A549 (cell line): Measurements from ENCODE around the gene TNNI3K. TPM values are rescaled to one million over a fixed set of nuclear protein-coding genes. Genes with fewer than 3 reads are reported as not detected.
"Not testable (repeated sequence)": the region's sequence is repeated elsewhere in the genome, so short reads cannot be mapped to it uniquely, and the experiment has no call there.

ENCODE experiments used
- ATAC-seq, 2 experiments: fragments of 200-7000 bp in 1 of 2; fragments of >200 bp in 1 of 2; cut with Nextera tagmentation in 1 of 2; cut with Tn5 transposase in 1 of 2; 3 replicates each; pipeline versions ENCODE4 v1.8.0 to v1.9.1; 2018 to 2020; ENCODE audit warnings: mild to moderate bottlenecking in 1 of 2, moderate library complexity in 1 of 2
- CTCF ChIA-PET: fragments of 300-600 bp; sonication (Branson Sonifier 250); formaldehyde crosslinking; extraction: SDS; loops from one replicate; lab custom pipeline; 2021; ENCODE audit warnings: antibody characterized with exemption, inconsistent platforms; lab: Yijun Ruan, JAX
- POLR2A ChIA-PET: fragments of 350-600 bp; formaldehyde crosslinking; extraction: SDS; loops from one replicate; lab custom pipeline; 2021; ENCODE audit warnings: antibody characterized with exemption, inconsistent platforms; lab: Yijun Ruan, JAX
- DNase-seq, 2 experiments: peaks; one replicate each; pipeline versions ENCODE4 v3.0.0 to v3.0.0-alpha.2; 2011 to 2016; ENCODE audit warnings: low read depth in 1 of 2, low spot score in 1 of 2
- FAIRE-seq: peaks from 2 replicates; lab custom pipeline; 2011; peaks lifted over from hg19 to GRCh38; lab: Jason Lieb, UNC
- H3K27ac ChIP-seq, 2 experiments: fragments of >200 bp; sonication (Bioruptor Twin); formaldehyde crosslinking; 3 replicates each; pipeline ENCODE4 v1.5.1; 2016 to 2017
- H3K4me1 ChIP-seq: fragments of >200 bp; sonication (Bioruptor Twin); formaldehyde crosslinking; 3 replicates; pipeline ENCODE4 v1.6.1; 2016
- H3K4me2 ChIP-seq: fragments of >200 bp; sonication (Bioruptor Twin); formaldehyde crosslinking; 3 replicates; pipeline ENCODE4 v1.6.1; 2016
- H3K4me3 ChIP-seq: fragments of >200 bp; sonication (Bioruptor Twin); formaldehyde crosslinking; 3 replicates; pipeline ENCODE4 v1.5.1; 2016
- H3K9me3 ChIP-seq: fragments of >200 bp; sonication (Bioruptor Twin); formaldehyde crosslinking; 3 replicates; pipeline ENCODE4 v1.6.1; 2016
- BHLHE40 ChIP-seq: IDR thresholded peaks from 2 replicates; pipeline ENCODE4 v1.6.1; 2012; ENCODE audit warnings: low read depth, low read length, inconsistent platforms
- CBX2 ChIP-seq: fragments of 200-600 bp; sonication (generic); IDR thresholded peaks from 2 replicates; pipeline ENCODE4 v1.6.1; 2016; ENCODE audit warnings: low read depth, mild to moderate bottlenecking, borderline replicate concordance
- CHD2 ChIP-seq: fragments of 150-350 bp; IDR thresholded peaks from 2 replicates; pipeline ENCODE4 v1.6.1; 2014; ENCODE audit warnings: low read length; ENCODE audit not compliant: partially characterized antibody
- EHF ChIP-seq: fragments of 250-450 bp; sonication (Bioruptor Pico); IDR thresholded peaks from 2 replicates; pipeline ENCODE4 v1.5.0; 2020; ENCODE audit warnings: mild to moderate bottlenecking
- EHMT2 ChIP-seq: fragments of 200-600 bp; sonication (generic); IDR thresholded peaks from 2 replicates; pipeline ENCODE4 v1.6.1; 2016; ENCODE audit warnings: antibody characterized with exemption, low read depth, mild to moderate bottlenecking, moderate library complexity
- ESRRA ChIP-seq: fragments of 150-350 bp; IDR thresholded peaks from 2 replicates; pipeline ENCODE4 v1.6.1; 2014; ENCODE audit warnings: mild to moderate bottlenecking, low read length, borderline replicate concordance
- FOSB ChIP-seq: fragments of 250-450 bp; sonication (Bioruptor Pico); IDR thresholded peaks from 2 replicates; pipeline ENCODE4 v1.5.0; 2020; ENCODE audit warnings: mild to moderate bottlenecking, moderate library complexity
- HDAC2 ChIP-seq: fragments of 200-600 bp; sonication (generic); IDR thresholded peaks from 2 replicates; pipeline ENCODE4 v1.6.1; 2016
- HOXB13 ChIP-seq: fragments of 250-450 bp; sonication (Bioruptor Pico); IDR thresholded peaks from 2 replicates; pipeline ENCODE4 v1.5.0; 2020; ENCODE audit warnings: low read depth, mild to moderate bottlenecking, moderate library complexity
- JUN ChIP-seq, 2 experiments: fragments of >200 bp; sonication (Bioruptor Twin); formaldehyde crosslinking; IDR thresholded peaks; 2 replicates in 1 of 2; 3 replicates in 1 of 2; pipeline ENCODE4 v1.6.1; 2016 to 2017
- JUNB ChIP-seq: fragments of >200 bp; sonication (Bioruptor Twin); formaldehyde crosslinking; IDR thresholded peaks from 2 replicates; pipeline ENCODE4 v1.6.1; 2016
- KDM1A ChIP-seq: fragments of 200-600 bp; sonication (generic); IDR thresholded peaks from 2 replicates; pipeline ENCODE4 v1.6.1; 2016; ENCODE audit warnings: low read depth, mild to moderate bottlenecking
- KDM5A ChIP-seq: fragments of 200-600 bp; sonication (generic); IDR thresholded peaks from 2 replicates; pipeline ENCODE4 v1.6.1; 2016; ENCODE audit warnings: antibody characterized with exemption, mild to moderate bottlenecking
- NPAS2 ChIP-seq: fragments of 250-450 bp; sonication (Bioruptor Pico); IDR thresholded peaks from 2 replicates; pipeline ENCODE4 v1.8.0; 2022; ENCODE audit warnings: mild to moderate bottlenecking, moderate library complexity, borderline replicate concordance
- RFX5 ChIP-seq: fragments of 450-650 bp; IDR thresholded peaks from 2 replicates; pipeline ENCODE4 v1.7.1; 2014; ENCODE audit warnings: antibody characterized with exemption, mild to moderate bottlenecking, moderate library complexity
- SMC3 ChIP-seq: fragments of >200 bp; sonication (Bioruptor Twin); formaldehyde crosslinking; IDR thresholded peaks from 3 replicates; pipeline ENCODE4 v1.6.1; 2018; ENCODE audit warnings: inconsistent platforms
- TFCP2L1 ChIP-seq: fragments of 250-450 bp; sonication (Bioruptor Pico); IDR thresholded peaks from 2 replicates; pipeline ENCODE4 v1.5.0; 2021; ENCODE audit warnings: mild to moderate bottlenecking
- ZFP36 ChIP-seq: fragments of 450-650 bp; IDR thresholded peaks from 2 replicates; pipeline ENCODE4 v1.6.1; 2014; ENCODE audit warnings: borderline replicate concordance; ENCODE audit not compliant: partially characterized antibody
- ZNF302 ChIP-seq: fragments of 250-450 bp; sonication (Bioruptor Pico); IDR thresholded peaks from 2 replicates; pipeline ENCODE4 v1.9.0; 2021; ENCODE audit warnings: inconsistent platforms, mild to moderate bottlenecking, moderate library complexity
- WGBS: methylation state at CpG from one replicate; pipeline ENCODE4 v1.1.6; 2017; ENCODE audit errors: missing lambda C conversion rate; 5-methylcytosine and 5-hydroxymethylcytosine counted together
- polyA plus RNA-seq, 4 experiments: library from polyadenylated mRNA; depleted of rRNA in 3 of 4; stranded (reverse); fragments of >200 nt; fragmentation: RNase III in 1 of 4; extraction: RNeasy Plus Mini Kit Qiagen cat#74134 plus additional on column Dnase treatment in 1 of 4; gene quantifications; 2 replicates in 3 of 4; 3 replicates in 1 of 4; pipeline ENCODE4 v1.2.3, GENCODE V29; 2011 to 2017
- TF ChIP-seq, protein P1 (sequence below): fragments of >200 bp; sonication (Bioruptor Twin); formaldehyde crosslinking; IDR thresholded peaks from 3 replicates; pipeline ENCODE4 v1.5.1; 2016
- TF ChIP-seq, protein P2 (sequence below): fragments of >200 bp; sonication (Bioruptor Twin); formaldehyde crosslinking; IDR thresholded peaks from 2 replicates; pipeline ENCODE4 v1.6.1; 2016
- TF ChIP-seq, protein P3 (sequence below): IDR thresholded peaks from 2 replicates; pipeline ENCODE4 v1.6.1; 2012
- TF ChIP-seq, protein P4 (sequence below): fragments of 250-450 bp; sonication (Bioruptor Pico); IDR thresholded peaks from 2 replicates; pipeline ENCODE4 v1.5.0; 2021; ENCODE audit warnings: mild to moderate bottlenecking, moderate library complexity, borderline replicate concordance
- TF ChIP-seq, protein P5 (sequence below): fragments of 250-450 bp; sonication (Bioruptor Pico); IDR thresholded peaks from 2 replicates; pipeline ENCODE4 v1.5.0; 2020; ENCODE audit warnings: low read depth, mild to moderate bottlenecking, moderate library complexity
- TF ChIP-seq, protein P6 (sequence below): fragments of 150-350 bp; IDR thresholded peaks from 2 replicates; pipeline ENCODE4 v1.6.1; 2014; ENCODE audit warnings: low read depth, mild to moderate bottlenecking, low read length

The TNNI3K gene
- polyA plus RNA-seq, 2 of the 4 experiments (the other 2 are of a cell fraction) = 0.67 TPM; not detected in 1

DNA sequence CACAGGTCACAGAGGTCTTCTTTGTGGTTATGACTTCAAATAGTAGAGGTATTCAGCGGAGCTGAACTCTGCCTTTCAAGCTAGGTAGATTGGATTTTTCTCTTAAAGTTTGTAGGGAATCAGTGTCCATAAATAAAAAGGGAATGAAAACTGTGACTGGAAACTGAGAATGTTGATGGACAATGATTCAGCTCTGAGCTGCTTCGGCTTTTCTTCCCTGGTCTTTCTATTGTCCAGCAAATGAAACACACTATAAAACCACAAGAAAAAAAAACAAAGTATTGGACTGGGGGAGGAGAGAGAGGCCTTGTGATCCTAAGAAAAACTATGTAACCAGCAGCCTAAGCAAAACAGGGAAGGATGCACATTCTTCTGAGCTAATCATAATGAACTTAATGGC is 11.1 kb downstream of the TNNI3K start:
- no peak for ATAC-seq
- ChIA-PET CTCF (interaction anchor here (0.5 kb wide), 1 partner anchor 25 kb away, joined by 3 read pairs; no protein-coding TSS in a partner anchor), POLR2A (no interaction called here)
- Histone ChIP-seq H3K4me3 (no peak overlapping the region), H3K4me2 (no peak overlapping the region), H3K9me3 (no peaks in the 10 kb centered on the region), H3K27ac (no peak overlapping the region), H3K4me1 (no peaks in the 10 kb centered on the region)
- WGBS = 17% methylated on average over 2 of the region's 2 CpGs
- no peak for DNase-seq
- FAIRE-seq = no peak
- no peak for TF ChIP-seq EHMT2
- TF ChIP-seq, protein P1, sequence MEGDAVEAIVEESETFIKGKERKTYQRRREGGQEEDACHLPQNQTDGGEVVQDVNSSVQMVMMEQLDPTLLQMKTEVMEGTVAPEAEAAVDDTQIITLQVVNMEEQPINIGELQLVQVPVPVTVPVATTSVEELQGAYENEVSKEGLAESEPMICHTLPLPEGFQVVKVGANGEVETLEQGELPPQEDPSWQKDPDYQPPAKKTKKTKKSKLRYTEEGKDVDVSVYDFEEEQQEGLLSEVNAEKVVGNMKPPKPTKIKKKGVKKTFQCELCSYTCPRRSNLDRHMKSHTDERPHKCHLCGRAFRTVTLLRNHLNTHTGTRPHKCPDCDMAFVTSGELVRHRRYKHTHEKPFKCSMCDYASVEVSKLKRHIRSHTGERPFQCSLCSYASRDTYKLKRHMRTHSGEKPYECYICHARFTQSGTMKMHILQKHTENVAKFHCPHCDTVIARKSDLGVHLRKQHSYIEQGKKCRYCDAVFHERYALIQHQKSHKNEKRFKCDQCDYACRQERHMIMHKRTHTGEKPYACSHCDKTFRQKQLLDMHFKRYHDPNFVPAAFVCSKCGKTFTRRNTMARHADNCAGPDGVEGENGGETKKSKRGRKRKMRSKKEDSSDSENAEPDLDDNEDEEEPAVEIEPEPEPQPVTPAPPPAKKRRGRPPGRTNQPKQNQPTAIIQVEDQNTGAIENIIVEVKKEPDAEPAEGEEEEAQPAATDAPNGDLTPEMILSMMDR = no peak
- TF ChIP-seq, protein P2, sequence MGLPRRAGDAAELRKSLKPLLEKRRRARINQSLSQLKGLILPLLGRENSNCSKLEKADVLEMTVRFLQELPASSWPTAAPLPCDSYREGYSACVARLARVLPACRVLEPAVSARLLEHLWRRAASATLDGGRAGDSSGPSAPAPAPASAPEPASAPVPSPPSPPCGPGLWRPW = no peak
- TF ChIP-seq KDM1A = no peak
- TF ChIP-seq, protein P3, sequence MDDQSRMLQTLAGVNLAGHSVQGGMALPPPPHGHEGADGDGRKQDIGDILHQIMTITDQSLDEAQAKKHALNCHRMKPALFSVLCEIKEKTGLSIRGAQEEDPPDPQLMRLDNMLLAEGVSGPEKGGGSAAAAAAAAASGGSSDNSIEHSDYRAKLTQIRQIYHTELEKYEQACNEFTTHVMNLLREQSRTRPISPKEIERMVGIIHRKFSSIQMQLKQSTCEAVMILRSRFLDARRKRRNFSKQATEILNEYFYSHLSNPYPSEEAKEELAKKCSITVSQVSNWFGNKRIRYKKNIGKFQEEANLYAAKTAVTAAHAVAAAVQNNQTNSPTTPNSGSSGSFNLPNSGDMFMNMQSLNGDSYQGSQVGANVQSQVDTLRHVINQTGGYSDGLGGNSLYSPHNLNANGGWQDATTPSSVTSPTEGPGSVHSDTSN = no peak
- no peak for TF ChIP-seq SMC3
- no peak for TF ChIP-seq EHF
- TF ChIP-seq, protein P4, sequence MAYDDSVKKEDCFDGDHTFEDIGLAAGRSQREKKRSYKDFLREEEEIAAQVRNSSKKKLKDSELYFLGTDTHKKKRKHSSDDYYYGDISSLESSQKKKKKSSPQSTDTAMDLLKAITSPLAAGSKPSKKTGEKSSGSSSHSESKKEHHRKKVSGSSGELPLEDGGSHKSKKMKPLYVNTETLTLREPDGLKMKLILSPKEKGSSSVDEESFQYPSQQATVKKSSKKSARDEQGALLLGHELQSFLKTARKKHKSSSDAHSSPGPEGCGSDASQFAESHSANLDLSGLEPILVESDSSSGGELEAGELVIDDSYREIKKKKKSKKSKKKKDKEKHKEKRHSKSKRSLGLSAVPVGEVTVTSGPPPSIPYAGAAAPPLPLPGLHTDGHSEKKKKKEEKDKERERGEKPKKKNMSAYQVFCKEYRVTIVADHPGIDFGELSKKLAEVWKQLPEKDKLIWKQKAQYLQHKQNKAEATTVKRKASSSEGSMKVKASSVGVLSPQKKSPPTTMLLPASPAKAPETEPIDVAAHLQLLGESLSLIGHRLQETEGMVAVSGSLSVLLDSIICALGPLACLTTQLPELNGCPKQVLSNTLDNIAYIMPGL (CRISPR knock-in tag) = no peak
- TF ChIP-seq ZFP36 = no peak
- TF ChIP-seq CHD2 = no peak
- TF ChIP-seq JUN (IDR thresholded peaks at IDR 0.05) = no peak
- TF ChIP-seq ZNF302 (CRISPR knock-in tag) = no peak
- TF ChIP-seq TFCP2L1 = no peak
- no peak for TF ChIP-seq NPAS2
- TF ChIP-seq KDM5A = no peak
- TF ChIP-seq HDAC2 = no peak
- TF ChIP-seq, protein P5, sequence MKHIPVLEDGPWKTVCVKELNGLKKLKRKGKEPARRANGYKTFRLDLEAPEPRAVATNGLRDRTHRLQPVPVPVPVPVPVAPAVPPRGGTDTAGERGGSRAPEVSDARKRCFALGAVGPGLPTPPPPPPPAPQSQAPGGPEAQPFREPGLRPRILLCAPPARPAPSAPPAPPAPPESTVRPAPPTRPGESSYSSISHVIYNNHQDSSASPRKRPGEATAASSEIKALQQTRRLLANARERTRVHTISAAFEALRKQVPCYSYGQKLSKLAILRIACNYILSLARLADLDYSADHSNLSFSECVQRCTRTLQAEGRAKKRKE (CRISPR knock-in tag) = no peak
- no peak for TF ChIP-seq JUNB

DNA sequence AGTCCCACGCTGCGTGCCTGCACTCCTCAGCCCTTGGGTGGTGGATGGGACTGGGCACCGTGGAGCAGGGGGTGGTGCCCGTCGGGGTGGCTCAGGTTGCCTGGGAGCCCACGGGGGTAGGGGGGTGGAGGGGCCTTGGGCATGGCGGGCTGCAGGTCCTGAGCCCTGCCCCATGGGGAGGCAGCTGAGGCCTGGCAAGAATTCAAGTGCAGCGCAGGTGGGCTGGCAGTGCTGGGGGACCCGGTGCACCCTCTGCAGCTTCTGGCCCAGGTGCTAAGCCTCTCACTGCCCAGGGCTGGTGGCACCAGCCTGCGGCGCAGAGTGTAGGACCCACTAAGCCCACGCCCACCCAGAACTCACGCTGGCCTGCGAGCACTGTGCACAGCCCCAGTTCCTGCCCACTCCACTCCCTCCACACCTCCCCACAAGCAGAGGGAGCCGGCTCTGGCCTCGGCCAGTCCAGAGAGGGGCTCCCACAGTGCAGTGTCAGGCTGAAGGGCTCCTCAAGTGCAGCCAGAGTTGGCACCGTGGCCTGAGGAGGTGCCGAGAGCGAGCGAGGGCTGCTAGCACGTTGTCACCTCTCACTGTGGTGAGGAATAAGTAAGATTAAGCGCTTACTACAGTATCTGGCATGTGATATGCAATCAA is 12.8 kb downstream of the TNNI3K start:
- TF ChIP-seq RFX5 = no peak
- no peak for TF ChIP-seq ESRRA
- TF ChIP-seq HOXB13 = no peak
- no peak for TF ChIP-seq CBX2
- no peak for TF ChIP-seq FOSB (CRISPR knock-in tag)
- TF ChIP-seq ZFP36 = no peak
- TF ChIP-seq, protein P6, sequence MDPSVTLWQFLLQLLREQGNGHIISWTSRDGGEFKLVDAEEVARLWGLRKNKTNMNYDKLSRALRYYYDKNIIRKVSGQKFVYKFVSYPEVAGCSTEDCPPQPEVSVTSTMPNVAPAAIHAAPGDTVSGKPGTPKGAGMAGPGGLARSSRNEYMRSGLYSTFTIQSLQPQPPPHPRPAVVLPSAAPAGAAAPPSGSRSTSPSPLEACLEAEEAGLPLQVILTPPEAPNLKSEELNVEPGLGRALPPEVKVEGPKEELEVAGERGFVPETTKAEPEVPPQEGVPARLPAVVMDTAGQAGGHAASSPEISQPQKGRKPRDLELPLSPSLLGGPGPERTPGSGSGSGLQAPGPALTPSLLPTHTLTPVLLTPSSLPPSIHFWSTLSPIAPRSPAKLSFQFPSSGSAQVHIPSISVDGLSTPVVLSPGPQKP = no peak
- TF ChIP-seq JUNB = no peak
- no peak for TF ChIP-seq BHLHE40
- POLR2A ChIA-PET = no interaction called here
- H3K4me3 ChIP-seq = no peak overlapping the region
- CTCF ChIA-PET = no interaction called here
- H3K4me2 ChIP-seq = no peak overlapping the region
- no peak for DNase-seq
- no peaks in the 10 kb centered on the region for H3K9me3 ChIP-seq
- ATAC-seq = no peak
- no peak overlapping the region for H3K27ac ChIP-seq
- FAIRE-seq = no peak
- no peaks in the 10 kb centered on the region for H3K4me1 ChIP-seq
- 74% methylated on average over 9 of the region's 22 CpGs for WGBS

DNA sequence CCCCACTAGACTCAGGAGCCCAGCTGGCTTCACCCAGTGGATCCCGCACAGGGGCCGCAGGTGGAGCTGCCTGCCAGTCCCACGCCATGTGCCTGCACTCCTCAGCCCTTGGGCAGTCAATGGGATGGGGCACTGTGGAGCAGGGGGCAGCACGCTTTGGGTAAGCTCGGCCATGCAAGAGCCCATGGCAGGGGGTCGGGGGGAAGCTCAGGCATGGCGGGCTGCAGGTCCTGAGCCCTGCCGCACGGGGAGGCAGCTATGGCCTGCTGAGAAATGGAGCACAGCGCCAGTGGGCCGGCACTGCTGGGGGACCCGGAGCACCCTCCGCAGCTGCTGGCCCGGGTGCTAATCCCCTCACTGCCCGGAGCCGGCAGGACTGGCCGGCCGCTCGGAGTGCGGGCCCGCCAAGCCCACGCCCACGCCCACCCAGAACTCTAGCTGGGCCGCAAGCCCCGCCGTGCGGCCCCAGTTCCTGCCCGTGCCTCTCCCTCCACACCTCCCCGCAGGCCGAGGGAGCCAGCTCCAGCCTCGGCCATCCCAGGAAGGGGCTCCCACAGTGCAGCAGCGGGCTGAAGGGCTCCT is 18.1 kb downstream of the TNNI3K start:
- H3K4me1 ChIP-seq, H3K4me3 ChIP-seq, H3K27ac ChIP-seq, DNase-seq, H3K4me2 ChIP-seq, CTCF ChIA-PET, H3K9me3 ChIP-seq, FAIRE-seq, POLR2A ChIA-PET, ATAC-seq: not testable (repeated sequence)
- WGBS = 72% methylated on average over 10 of the region's 32 CpGs
